Activated CD4-positive, alpha-beta T cell treated with anti-CD3 and anti-CD28 coated beads, Interleukin-2, amount 50 U/mL, for 24 hours (primary cell): Measurements from ENCODE around the gene PDAP1.
A peak's percentile ranks its signal among the peaks of the same experiment; 100 is the strongest.
"Not testable (repeated sequence)": the region's sequence is repeated elsewhere in the genome, so short reads cannot be mapped to it uniquely, and the experiment has no call there.

Experiments
- DNase-seq, 2 donors: peaks; one replicate each; pipeline ENCODE4 v3.0.0-alpha.2; 2020; ENCODE audit warnings: low read depth in 1 of 2, low spot score in 1 of 2

PDAP1 gene

GRCh38 chr7:99428972-99429566 lies 20.7 kb upstream of the PDAP1 start:
- DNase-seq: no peak

- DNase-seq: no peak
These were observed 16.7 kb upstream of the PDAP1 start for GRCh38 chr7:99424932-99425730.

- no peak for DNase-seq
These were observed 14.2 kb upstream of the PDAP1 start for GRCh38 chr7:99422625-99423024.

GRCh38 chr7:99422186-99422585 lies 13.8 kb upstream of the PDAP1 start:
- DNase-seq: no peak

- DNase-seq: no peak
These were observed 12.6 kb upstream of the PDAP1 start for GRCh38 chr7:99420986-99421385.

- DNase-seq: no peak
These were observed 11.8 kb upstream of the PDAP1 start for GRCh38 chr7:99420213-99420612.

- no peak for DNase-seq
These were observed 11.1 kb upstream of the PDAP1 start for GRCh38 chr7:99419323-99420021.

- DNase-seq: no peak
These were observed 9.9 kb upstream of the PDAP1 start for GRCh38 chr7:99418260-99418659.

- not testable (repeated sequence) for DNase-seq
These were observed 7.2 kb upstream of the PDAP1 start for GRCh38 chr7:99415513-99416127.

- DNase-seq: no peak
These were observed 2.2 kb upstream of the PDAP1 start for GRCh38 chr7:99410635-99411034.

GRCh38 chr7:99409806-99410205 lies 1.4 kb upstream of the PDAP1 start:
- no peak for DNase-seq

GRCh38 chr7:99409192-99409572 lies 785 bp upstream of the PDAP1 start:
- no peak for DNase-seq

- DNase-seq: peak in 1 of 2 donors; percentile 21
These were observed 472 bp downstream of the PDAP1 start for GRCh38 chr7:99407872-99408378.

- DNase-seq: no peak
These were observed 1.8 kb downstream of the PDAP1 start for GRCh38 chr7:99406557-99406956.

- DNase-seq: no peak
These were observed 3.4 kb downstream of the PDAP1 start for GRCh38 chr7:99404977-99405320.

- no peak for DNase-seq
These were observed 4.0 kb downstream of the PDAP1 start for GRCh38 chr7:99404235-99404976.

- no peak for DNase-seq
These were observed 4.6 kb downstream of the PDAP1 start for GRCh38 chr7:99403764-99404163.

- no peak for DNase-seq
These were observed 5.5 kb downstream of the PDAP1 start for GRCh38 chr7:99402854-99403253.

GRCh38 chr7:99399597-99399996 lies 8.8 kb downstream of the PDAP1 start:
- no peak for DNase-seq

GRCh38 chr7:99398891-99399445 lies 9.4 kb downstream of the PDAP1 start:
- no peak for DNase-seq
